Tibial nerve (tissue), 4 donors: ENCODE results near the gene RPA1.

Experiments used
- EP300 ChIP-seq, 2 donors: sonication (generic); formaldehyde crosslinking; IDR thresholded peaks; one replicate each; pipeline ENCODE4 v1.6.1; 2017; ENCODE audit warnings: antibody characterized with exemption in 2 of 2, mild to moderate bottlenecking in 1 of 2
- POLR2A ChIP-seq, 2 donors: fragments of 450-650 bp; IDR thresholded peaks; one replicate each; pipeline ENCODE4 v1.6.1; 2017; ENCODE audit warnings: antibody characterized with exemption in 2 of 2, mild to moderate bottlenecking in 2 of 2, moderate library complexity in 2 of 2
- TF ChIP-seq, protein P1 (sequence below), 5 experiments: fragments of 200-600 bp in 3 of 5; fragments of 450-650 bp in 2 of 5; sonication (generic) in 3 of 5; IDR thresholded peaks; one replicate each; pipeline ENCODE4 v1.5.1; 2016 to 2019; ENCODE audit warnings: antibody characterized with exemption in 5 of 5, mild to moderate bottlenecking in 3 of 5, moderate library complexity in 2 of 5

DNA sequence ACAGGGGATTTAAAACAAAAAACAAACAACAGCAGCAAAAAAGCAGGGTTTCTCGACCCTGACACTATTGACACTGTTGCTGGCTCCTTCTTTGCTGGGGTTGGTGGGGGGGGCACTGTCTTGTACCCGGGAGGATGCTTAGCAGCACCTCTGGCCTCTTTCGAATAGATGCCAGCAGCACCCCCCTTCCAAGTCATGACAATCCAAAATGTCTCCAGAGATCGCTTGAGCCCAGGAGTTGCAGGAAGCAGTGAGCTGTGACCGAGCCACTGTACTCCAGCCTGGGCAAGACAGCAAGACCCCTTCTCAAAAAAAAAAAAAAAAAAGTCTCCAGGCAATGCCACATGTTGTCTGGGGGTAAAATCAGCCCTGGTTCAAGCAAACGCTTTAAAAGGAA, 47.6 kb upstream of the RPA1 start:
- TF ChIP-seq, protein P1, sequence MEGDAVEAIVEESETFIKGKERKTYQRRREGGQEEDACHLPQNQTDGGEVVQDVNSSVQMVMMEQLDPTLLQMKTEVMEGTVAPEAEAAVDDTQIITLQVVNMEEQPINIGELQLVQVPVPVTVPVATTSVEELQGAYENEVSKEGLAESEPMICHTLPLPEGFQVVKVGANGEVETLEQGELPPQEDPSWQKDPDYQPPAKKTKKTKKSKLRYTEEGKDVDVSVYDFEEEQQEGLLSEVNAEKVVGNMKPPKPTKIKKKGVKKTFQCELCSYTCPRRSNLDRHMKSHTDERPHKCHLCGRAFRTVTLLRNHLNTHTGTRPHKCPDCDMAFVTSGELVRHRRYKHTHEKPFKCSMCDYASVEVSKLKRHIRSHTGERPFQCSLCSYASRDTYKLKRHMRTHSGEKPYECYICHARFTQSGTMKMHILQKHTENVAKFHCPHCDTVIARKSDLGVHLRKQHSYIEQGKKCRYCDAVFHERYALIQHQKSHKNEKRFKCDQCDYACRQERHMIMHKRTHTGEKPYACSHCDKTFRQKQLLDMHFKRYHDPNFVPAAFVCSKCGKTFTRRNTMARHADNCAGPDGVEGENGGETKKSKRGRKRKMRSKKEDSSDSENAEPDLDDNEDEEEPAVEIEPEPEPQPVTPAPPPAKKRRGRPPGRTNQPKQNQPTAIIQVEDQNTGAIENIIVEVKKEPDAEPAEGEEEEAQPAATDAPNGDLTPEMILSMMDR (IDR thresholded peaks at IDR 0.05) = no peak
- TF ChIP-seq EP300 (IDR thresholded peaks at IDR 0.05) (no peak), POLR2A (IDR thresholded peaks at IDR 0.05) (no peak)
